A549 (cell line): Measurements from ENCODE around the gene ZC3H12D.

Experiments used
- BHLHE40 ChIP-seq: IDR thresholded peaks from 2 replicates; pipeline ENCODE4 v1.6.1; 2012; ENCODE audit warnings: low read depth, low read length, inconsistent platforms
- ESRRA ChIP-seq: fragments of 150-350 bp; IDR thresholded peaks from 2 replicates; pipeline ENCODE4 v1.6.1; 2014; ENCODE audit warnings: mild to moderate bottlenecking, low read length, borderline replicate concordance
- GATA3 ChIP-seq: IDR thresholded peaks from 2 replicates; pipeline ENCODE4 v1.6.1; 2012; ENCODE audit warnings: borderline replicate concordance
- JUN ChIP-seq, 2 experiments: fragments of >200 bp; sonication (Bioruptor Twin); formaldehyde crosslinking; IDR thresholded peaks; 2 replicates in 1 of 2; 3 replicates in 1 of 2; pipeline ENCODE4 v1.6.1; 2016 to 2017
- RFX5 ChIP-seq: fragments of 450-650 bp; IDR thresholded peaks from 2 replicates; pipeline ENCODE4 v1.7.1; 2014; ENCODE audit warnings: antibody characterized with exemption, mild to moderate bottlenecking, moderate library complexity
- USF2 ChIP-seq: fragments of 450-650 bp; IDR thresholded peaks from 2 replicates; pipeline ENCODE4 v1.6.1; 2014; ENCODE audit warnings: antibody characterized with exemption
- TF ChIP-seq, protein P1 (sequence below): fragments of >200 bp; sonication (Bioruptor Twin); formaldehyde crosslinking; IDR thresholded peaks from 3 replicates; pipeline ENCODE4 v1.5.1; 2016
- TF ChIP-seq, protein P2 (sequence below): fragments of 200-600 bp; sonication (generic); IDR thresholded peaks from 2 replicates; pipeline ENCODE4 v1.6.1; 2016; ENCODE audit warnings: antibody characterized with exemption, mild to moderate bottlenecking, moderate library complexity

DNA sequence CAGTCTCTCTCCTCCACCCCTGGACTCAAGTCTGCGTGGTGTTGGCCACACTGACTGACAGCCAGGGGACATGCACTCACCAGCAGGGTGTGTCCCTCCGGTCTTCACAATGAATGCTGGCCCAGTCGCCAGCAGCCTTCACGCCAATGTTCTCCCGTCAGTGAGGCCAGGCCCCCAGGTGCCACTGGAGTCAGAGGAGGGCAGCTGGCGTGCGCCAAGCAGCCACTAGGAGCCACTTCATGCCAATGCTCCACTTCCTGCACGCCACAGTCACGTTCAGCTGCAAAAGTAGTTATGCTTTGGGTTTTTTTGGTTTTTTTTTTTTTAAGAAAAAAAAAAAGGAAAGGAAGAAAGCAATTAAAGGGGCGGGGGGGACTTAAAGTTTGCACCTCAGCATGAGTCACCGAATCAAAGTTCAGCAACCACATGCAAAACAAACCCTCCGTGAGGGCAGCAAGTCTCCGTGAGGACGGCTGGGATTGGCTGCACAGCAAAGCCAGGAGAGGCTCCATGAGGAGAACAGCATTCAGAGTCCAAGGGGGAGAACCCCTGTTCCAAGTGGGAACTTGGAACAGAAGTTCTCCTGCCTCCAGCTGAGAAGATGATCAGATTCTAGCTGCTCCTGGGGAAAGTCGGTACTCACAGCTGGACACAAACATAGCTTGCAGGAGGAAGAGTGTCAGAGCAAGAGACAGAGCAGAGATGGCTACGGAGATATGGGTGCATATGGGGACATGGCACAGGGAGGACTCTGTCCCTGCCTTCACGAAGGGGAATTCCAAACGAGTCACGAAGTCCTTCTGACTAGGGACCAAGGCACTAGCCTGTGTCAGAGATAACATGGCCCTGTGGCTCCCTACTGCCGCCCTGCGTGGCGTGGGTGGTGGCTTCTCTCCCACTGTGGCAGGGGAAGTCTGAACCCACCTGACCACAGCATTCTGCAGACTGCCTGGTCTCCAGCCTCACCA, at the start of gene ZC3H12D:
- TF ChIP-seq, protein P1, sequence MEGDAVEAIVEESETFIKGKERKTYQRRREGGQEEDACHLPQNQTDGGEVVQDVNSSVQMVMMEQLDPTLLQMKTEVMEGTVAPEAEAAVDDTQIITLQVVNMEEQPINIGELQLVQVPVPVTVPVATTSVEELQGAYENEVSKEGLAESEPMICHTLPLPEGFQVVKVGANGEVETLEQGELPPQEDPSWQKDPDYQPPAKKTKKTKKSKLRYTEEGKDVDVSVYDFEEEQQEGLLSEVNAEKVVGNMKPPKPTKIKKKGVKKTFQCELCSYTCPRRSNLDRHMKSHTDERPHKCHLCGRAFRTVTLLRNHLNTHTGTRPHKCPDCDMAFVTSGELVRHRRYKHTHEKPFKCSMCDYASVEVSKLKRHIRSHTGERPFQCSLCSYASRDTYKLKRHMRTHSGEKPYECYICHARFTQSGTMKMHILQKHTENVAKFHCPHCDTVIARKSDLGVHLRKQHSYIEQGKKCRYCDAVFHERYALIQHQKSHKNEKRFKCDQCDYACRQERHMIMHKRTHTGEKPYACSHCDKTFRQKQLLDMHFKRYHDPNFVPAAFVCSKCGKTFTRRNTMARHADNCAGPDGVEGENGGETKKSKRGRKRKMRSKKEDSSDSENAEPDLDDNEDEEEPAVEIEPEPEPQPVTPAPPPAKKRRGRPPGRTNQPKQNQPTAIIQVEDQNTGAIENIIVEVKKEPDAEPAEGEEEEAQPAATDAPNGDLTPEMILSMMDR, result no peak
- TF ChIP-seq ESRRA (no peak), USF2 (no peak), JUN (IDR thresholded peaks at IDR 0.05) (peak in 1 of 2 experiments; percentile 20; a peak in 1 of 5 replicates), BHLHE40 (no peak), GATA3 (no peak), RFX5 (no peak)
- TF ChIP-seq, protein P2, sequence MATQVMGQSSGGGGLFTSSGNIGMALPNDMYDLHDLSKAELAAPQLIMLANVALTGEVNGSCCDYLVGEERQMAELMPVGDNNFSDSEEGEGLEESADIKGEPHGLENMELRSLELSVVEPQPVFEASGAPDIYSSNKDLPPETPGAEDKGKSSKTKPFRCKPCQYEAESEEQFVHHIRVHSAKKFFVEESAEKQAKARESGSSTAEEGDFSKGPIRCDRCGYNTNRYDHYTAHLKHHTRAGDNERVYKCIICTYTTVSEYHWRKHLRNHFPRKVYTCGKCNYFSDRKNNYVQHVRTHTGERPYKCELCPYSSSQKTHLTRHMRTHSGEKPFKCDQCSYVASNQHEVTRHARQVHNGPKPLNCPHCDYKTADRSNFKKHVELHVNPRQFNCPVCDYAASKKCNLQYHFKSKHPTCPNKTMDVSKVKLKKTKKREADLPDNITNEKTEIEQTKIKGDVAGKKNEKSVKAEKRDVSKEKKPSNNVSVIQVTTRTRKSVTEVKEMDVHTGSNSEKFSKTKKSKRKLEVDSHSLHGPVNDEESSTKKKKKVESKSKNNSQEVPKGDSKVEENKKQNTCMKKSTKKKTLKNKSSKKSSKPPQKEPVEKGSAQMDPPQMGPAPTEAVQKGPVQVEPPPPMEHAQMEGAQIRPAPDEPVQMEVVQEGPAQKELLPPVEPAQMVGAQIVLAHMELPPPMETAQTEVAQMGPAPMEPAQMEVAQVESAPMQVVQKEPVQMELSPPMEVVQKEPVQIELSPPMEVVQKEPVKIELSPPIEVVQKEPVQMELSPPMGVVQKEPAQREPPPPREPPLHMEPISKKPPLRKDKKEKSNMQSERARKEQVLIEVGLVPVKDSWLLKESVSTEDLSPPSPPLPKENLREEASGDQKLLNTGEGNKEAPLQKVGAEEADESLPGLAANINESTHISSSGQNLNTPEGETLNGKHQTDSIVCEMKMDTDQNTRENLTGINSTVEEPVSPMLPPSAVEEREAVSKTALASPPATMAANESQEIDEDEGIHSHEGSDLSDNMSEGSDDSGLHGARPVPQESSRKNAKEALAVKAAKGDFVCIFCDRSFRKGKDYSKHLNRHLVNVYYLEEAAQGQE, result no peak
